Caco-2 (cell line): ENCODE data around the gene LARP4. TPM values are rescaled to one million over a fixed set of nuclear protein-coding genes. Genes with fewer than 3 reads are reported as not detected.
A peak's percentile ranks its signal among the peaks of the same experiment; 100 is the strongest.

Experiments
- BruUV-seq: library from RNA; stranded (reverse); fragments of 400-500 nt; replicated peaks from 2 replicates; lab custom pipeline; 2021; lab: Mats Ljungman, UMichigan
- CTCF ChIA-PET: fragments of 300-600 bp; sonication (Branson Sonifier 250); formaldehyde crosslinking; loops from one replicate; lab custom pipeline; 2022; ENCODE audit warnings: antibody characterized with exemption; lab: Charles Lee
- POLR2A ChIA-PET: fragments of 300-600 bp; sonication (Branson Sonifier 250); formaldehyde crosslinking; loops from one replicate; lab custom pipeline; 2022; ENCODE audit warnings: antibody characterized with exemption; lab: Charles Lee
- DNase-seq, 2 experiments: peaks; one replicate each; pipeline versions ENCODE4 v3.0.0 to v3.0.0-alpha.2; 2020 to 2022
- H3K27me3 ChIP-seq: replicated peaks from 2 replicates; pipeline ENCODE4 v1.6.0; 2011; ENCODE audit warnings: low read length; ENCODE audit not compliant: control insufficient read depth, insufficient read depth
- H3K36me3 ChIP-seq: 2 replicates; pipeline ENCODE4 v1.5.1; 2011; ENCODE audit warnings: low read length; ENCODE audit not compliant: control insufficient read depth, insufficient read depth
- H3K4me1 ChIP-seq: fragments of 250-450 bp; sonication (Bioruptor Pico); 2 replicates; pipeline ENCODE4 v1.5.1; 2020; ENCODE audit warnings: mild to moderate bottlenecking
- H3K4me3 ChIP-seq: 2 replicates; pipeline ENCODE4 v1.5.1; 2011; ENCODE audit warnings: low read depth, mild to moderate bottlenecking, control low read depth, low read length
- H3K9me3 ChIP-seq: fragments of 250-450 bp; sonication (Bioruptor Pico); 2 replicates; pipeline ENCODE4 v1.5.1; 2020; ENCODE audit warnings: mild to moderate bottlenecking, moderate library complexity
- H3K27ac Mint-ChIP-seq: one replicate; pipeline ENCODE4 v1.8.0; 2022; ENCODE audit warnings: mixed read lengths; ENCODE audit not compliant: unreplicated experiment
- H3K27me3 Mint-ChIP-seq: one replicate; pipeline ENCODE4 v1.8.0; 2022; ENCODE audit warnings: mixed read lengths; ENCODE audit not compliant: insufficient read depth, unreplicated experiment
- H3K36me3 Mint-ChIP-seq: one replicate; pipeline ENCODE4 v1.8.0; 2022; ENCODE audit warnings: mild to moderate bottlenecking, mixed read lengths; ENCODE audit not compliant: insufficient read depth, unreplicated experiment
- H3K4me1 Mint-ChIP-seq: one replicate; pipeline ENCODE4 v1.8.0; 2022; ENCODE audit warnings: low read depth, mixed read lengths; ENCODE audit not compliant: unreplicated experiment
- H3K4me3 Mint-ChIP-seq: one replicate; pipeline ENCODE4 v1.8.0; 2022; ENCODE audit warnings: mild to moderate bottlenecking, moderate library complexity, mixed read lengths; ENCODE audit not compliant: unreplicated experiment
- H3K9me3 Mint-ChIP-seq: one replicate; pipeline ENCODE4 v1.8.0; 2022; ENCODE audit warnings: mixed read lengths; ENCODE audit not compliant: unreplicated experiment
- CTCF ChIP-seq, 2 experiments: fragments of 200-600 bp in 1 of 2; IDR thresholded peaks; 1 replicate in 1 of 2; 2 replicates in 1 of 2; pipeline versions ENCODE4 v1.5.1 to v1.8.0; 2011 to 2022; ENCODE audit warnings: antibody characterized with exemption in 1 of 2, control low read depth in 1 of 2, inconsistent platforms in 1 of 2, low read depth in 1 of 2, low read length in 1 of 2, mild to moderate bottlenecking in 1 of 2, moderate library complexity in 1 of 2; ENCODE audit not compliant: insufficient read depth in 1 of 2, severe bottlenecking in 1 of 2, unreplicated experiment in 1 of 2
- intact Hi-C: fragments of 100-400 bp; cut with micrococcal nuclease; formaldehyde crosslinking; loops from one replicate; pipeline ENCODE4 v1.10.0; 2022; ENCODE audit not compliant: unreplicated experiment
- total RNA-seq: library from RNA; stranded (reverse); gene quantifications from 2 replicates; pipeline ENCODE4 v1.2.3, GENCODE V29; 2022

Gene LARP4
- total RNA-seq, 1 experiment from 2014 or later = 115 TPM

- Mint-ChIP-seq H3K9me3 (no peaks in the 10 kb centered on the region), H3K4me3 (no peak overlapping the region), H3K27ac (no peak overlapping the region), H3K4me1 (peaks cover 21% of the 10 kb centered on the region), H3K36me3 (peaks cover 12% of the 10 kb centered on the region), H3K27me3 (no peaks in the 10 kb centered on the region)
- H3K9me3 ChIP-seq = no peaks in the 10 kb centered on the region
- H3K27me3 ChIP-seq = no peaks in the 10 kb centered on the region
- DNase-seq = no peak
- intact Hi-C loops = no loop called here
- H3K4me1 ChIP-seq = peaks cover 46% of the 10 kb centered on the region
- BruUV-seq = no TSS peak
- peaks cover 2% of the 10 kb centered on the region; the same call in 1 of the 2 replicates for H3K36me3 ChIP-seq
- ChIA-PET POLR2A (no interaction called here), CTCF (no interaction called here)
- TF ChIP-seq CTCF (IDR thresholded peaks at IDR 0.05; ENCODE audit: insufficient read depth in 1 of 2, low read depth in 1 of 2, low read length in 1 of 2, severe bottlenecking in 1 of 2, unreplicated experiment in 1 of 2) = no peak
- no peak overlapping the region for H3K4me3 ChIP-seq
These were observed 126.7 kb downstream of the LARP4 start for GRCh38 chr12:50527359-50527726.

GRCh38 chr12:50528800-50529199 lies 128.1 kb downstream of the LARP4 start:
- no peak for DNase-seq
- no peak for TF ChIP-seq CTCF (IDR thresholded peaks at IDR 0.05; ENCODE audit: insufficient read depth in 1 of 2, low read depth in 1 of 2, low read length in 1 of 2, severe bottlenecking in 1 of 2, unreplicated experiment in 1 of 2)
- Histone ChIP-seq H3K9me3 (no peaks in the 10 kb centered on the region), H3K27me3 (no peaks in the 10 kb centered on the region), H3K4me3 (no peak overlapping the region), H3K4me1 (peaks cover 59% of the 10 kb centered on the region), H3K36me3 (peaks cover 2% of the 10 kb centered on the region; the same call in 1 of the 2 replicates)
- Mint-ChIP-seq H3K36me3 (peaks cover 6% of the 10 kb centered on the region), H3K4me1 (peaks cover 21% of the 10 kb centered on the region), H3K4me3 (no peak overlapping the region), H3K9me3 (no peaks in the 10 kb centered on the region), H3K27me3 (no peaks in the 10 kb centered on the region), H3K27ac (peak overlapping the region; percentile 2)
- POLR2A ChIA-PET = no interaction called here
- CTCF ChIA-PET = interaction anchor here (0.5 kb wide), 1 partner anchor 25 kb away, joined by 3 read pairs; no protein-coding TSS in a partner anchor
- intact Hi-C loops = no loop called here
- BruUV-seq = no TSS peak

GRCh38 chr12:50529345-50529744 lies 128.7 kb downstream of the LARP4 start:
- Mint-ChIP-seq H3K9me3 (no peaks in the 10 kb centered on the region), H3K4me1 (peaks cover 21% of the 10 kb centered on the region), H3K27me3 (no peaks in the 10 kb centered on the region), H3K36me3 (peaks cover 6% of the 10 kb centered on the region), H3K27ac (peak overlapping the region; percentile 2), H3K4me3 (no peak overlapping the region)
- no peak for TF ChIP-seq CTCF (IDR thresholded peaks at IDR 0.05; ENCODE audit: insufficient read depth in 1 of 2, low read depth in 1 of 2, low read length in 1 of 2, severe bottlenecking in 1 of 2, unreplicated experiment in 1 of 2)
- Histone ChIP-seq H3K4me3 (no peak overlapping the region), H3K9me3 (no peaks in the 10 kb centered on the region), H3K36me3 (peaks cover 2% of the 10 kb centered on the region; the same call in 1 of the 2 replicates), H3K4me1 (peaks cover 62% of the 10 kb centered on the region), H3K27me3 (no peaks in the 10 kb centered on the region)
- intact Hi-C loops = no loop called here
- BruUV-seq = no TSS peak
- CTCF ChIA-PET = no interaction called here
- DNase-seq = no peak
- POLR2A ChIA-PET = no interaction called here

Other genes starting within 250 kb of the LARP4 start
- 61.6 and 62.6 TPM in 2 replicates for gene CERS5, start 233.5 kb upstream of the LARP4 start, total RNA-seq
- 50.3 and 53.5 TPM in 2 replicates for gene LIMA1, start 117.4 kb upstream of the LARP4 start, total RNA-seq
- not detected in 2 replicates for gene FAM186A, start 4.3 kb upstream of the LARP4 start, total RNA-seq
- 32.7 and 34.2 TPM in 2 replicates for gene DIP2B, start 104.1 kb downstream of the LARP4 start, total RNA-seq